ENCODE results near the gene BCORL1.
A peak's percentile ranks its signal among the peaks of the same experiment; 100 is the strongest.

The BCORL1 gene

GRCh38 chrX:130079824-130080406, 97.5 kb downstream of the BCORL1 start:
- Histone ChIP-seq H3K27ac (replicated peaks) (no peak overlapping the region), H3K4me3 (replicated peaks; ENCODE audit: insufficient read depth, low read length) (no peak overlapping the region), H3K27me3 (ENCODE audit: insufficient read depth, poor library complexity, severe bottlenecking) (no peaks in the 10 kb centered on the region)
- TF ChIP-seq SPI1 (IDR thresholded peaks at IDR 0.05; ENCODE audit: borderline replicate concordance, low read depth) (no peak), REST (IDR thresholded peaks at IDR 0.05; ENCODE audit: insufficient replicate concordance, low read depth) (no peak), POLR2AphosphoS5 (IDR thresholded peaks at IDR 0.05; ENCODE audit: low read depth) (no peak), GABPA (IDR thresholded peaks at IDR 0.05; ENCODE audit: low read depth) (no peak), CTCF (IDR thresholded peaks at IDR 0.05; ENCODE audit: insufficient read depth, low read length) (peak; percentile 51)
- peak in 1 of 2 experiments; percentile 58 for DNase-seq (ENCODE audit: low read depth in 1 of 2, low spot score in 1 of 2)

GRCh38 chrX:130080791-130081367, 98.4 kb downstream of the BCORL1 start:
- H3K4me3 ChIP-seq (replicated peaks; ENCODE audit: insufficient read depth, low read length) = no peak overlapping the region
- TF ChIP-seq POLR2AphosphoS5 (IDR thresholded peaks at IDR 0.05; ENCODE audit: low read depth) = no peak
- TF ChIP-seq SPI1 (IDR thresholded peaks at IDR 0.05; ENCODE audit: borderline replicate concordance, low read depth) = no peak
- TF ChIP-seq GABPA (IDR thresholded peaks at IDR 0.05; ENCODE audit: low read depth) = no peak
- TF ChIP-seq REST (IDR thresholded peaks at IDR 0.05; ENCODE audit: insufficient replicate concordance, low read depth) = no peak
- TF ChIP-seq CTCF (IDR thresholded peaks at IDR 0.05; ENCODE audit: insufficient read depth, low read length) = no peak
- peak overlapping the region; percentile 91 for H3K27ac ChIP-seq (replicated peaks)
- no peaks in the 10 kb centered on the region for H3K27me3 ChIP-seq (ENCODE audit: insufficient read depth, poor library complexity, severe bottlenecking)
- no peak for DNase-seq (ENCODE audit: low read depth in 1 of 2, low spot score in 1 of 2)

GRCh38 chrX:130081421-130082045, 99.1 kb downstream of the BCORL1 start:
- no peak; the same call in 1 of the 2 replicates for TF ChIP-seq SPI1 (IDR thresholded peaks at IDR 0.05; ENCODE audit: borderline replicate concordance, low read depth)
- TF ChIP-seq POLR2AphosphoS5 (IDR thresholded peaks at IDR 0.05; ENCODE audit: low read depth) = no peak
- no peak for TF ChIP-seq REST (IDR thresholded peaks at IDR 0.05; ENCODE audit: insufficient replicate concordance, low read depth)
- no peak for TF ChIP-seq CTCF (IDR thresholded peaks at IDR 0.05; ENCODE audit: insufficient read depth, low read length)
- TF ChIP-seq GABPA (IDR thresholded peaks at IDR 0.05; ENCODE audit: low read depth) = no peak
- peak overlapping the region; percentile 91 for H3K27ac ChIP-seq (replicated peaks)
- no peak for DNase-seq (ENCODE audit: low read depth in 1 of 2, low spot score in 1 of 2)
- H3K4me3 ChIP-seq (replicated peaks; ENCODE audit: insufficient read depth, low read length) = no peak overlapping the region
- no peaks in the 10 kb centered on the region for H3K27me3 ChIP-seq (ENCODE audit: insufficient read depth, poor library complexity, severe bottlenecking)
